H1 (cell line): ENCODE results near the gene PER2.

Experiments
- BRCA1 ChIP-seq: IDR thresholded peaks from 2 replicates; pipeline ENCODE4 v1.6.1; 2012; ENCODE audit warnings: low read depth, low read length, improper control_type of control experiment
- CEBPB ChIP-seq: IDR thresholded peaks from 2 replicates; pipeline ENCODE4 v1.6.1; 2012; ENCODE audit warnings: low read depth, low read length
- EP300 ChIP-seq, 2 experiments: IDR thresholded peaks; 1 replicate in 1 of 2; 2 replicates in 1 of 2; pipeline ENCODE4 v1.6.1; 2011 to 2012; ENCODE audit warnings: low read depth in 2 of 2, low read length in 2 of 2, mild to moderate bottlenecking in 2 of 2, borderline replicate concordance in 1 of 2, inconsistent platforms in 1 of 2, moderate library complexity in 1 of 2
- JUN ChIP-seq: IDR thresholded peaks from 2 replicates; pipeline ENCODE4 v1.6.1; 2011; ENCODE audit warnings: low read depth, mild to moderate bottlenecking, improper control_type of control experiment, low read length
- POLR2A ChIP-seq, 2 experiments: IDR thresholded peaks; 1 replicate in 1 of 2; 2 replicates in 1 of 2; pipeline ENCODE4 v1.6.1; 2011; ENCODE audit warnings: low read depth in 2 of 2, low read length in 2 of 2, mild to moderate bottlenecking in 2 of 2; ENCODE audit errors: control extremely low read depth in 1 of 2
- RAD21 ChIP-seq, 2 experiments: IDR thresholded peaks in 1 of 2; conservative IDR thresholded peaks in 1 of 2; 2 replicates each; pipeline ENCODE4 v1.6.1; 2011; ENCODE audit warnings: low read depth in 2 of 2, low read length in 2 of 2, improper control_type of control experiment in 1 of 2, inconsistent platforms in 1 of 2, mild to moderate bottlenecking in 1 of 2, moderate library complexity in 1 of 2
- SUZ12 ChIP-seq: fragments of 200-600 bp; sonication (generic); IDR thresholded peaks from 2 replicates; pipeline ENCODE4 v1.6.1; 2012; ENCODE audit warnings: mild to moderate bottlenecking, inconsistent platforms, low read length, moderate library complexity, mixed read lengths
- TAF1 ChIP-seq: IDR thresholded peaks from 2 replicates; pipeline ENCODE4 v1.6.1; 2011; ENCODE audit warnings: mild to moderate bottlenecking, low read depth, low read length
- TF ChIP-seq, protein P1 (sequence below), 3 experiments: IDR thresholded peaks; 1 replicate in 2 of 3; 2 replicates in 1 of 3; pipeline versions ENCODE4 v1.5.1 to v1.6.1; 2011; ENCODE audit warnings: low read length in 3 of 3, mild to moderate bottlenecking in 3 of 3, inconsistent platforms in 2 of 3, low read depth in 1 of 3, moderate library complexity in 1 of 3; ENCODE audit not compliant: insufficient read depth in 1 of 3; ENCODE audit errors: control extremely low read depth in 1 of 3

DNA sequence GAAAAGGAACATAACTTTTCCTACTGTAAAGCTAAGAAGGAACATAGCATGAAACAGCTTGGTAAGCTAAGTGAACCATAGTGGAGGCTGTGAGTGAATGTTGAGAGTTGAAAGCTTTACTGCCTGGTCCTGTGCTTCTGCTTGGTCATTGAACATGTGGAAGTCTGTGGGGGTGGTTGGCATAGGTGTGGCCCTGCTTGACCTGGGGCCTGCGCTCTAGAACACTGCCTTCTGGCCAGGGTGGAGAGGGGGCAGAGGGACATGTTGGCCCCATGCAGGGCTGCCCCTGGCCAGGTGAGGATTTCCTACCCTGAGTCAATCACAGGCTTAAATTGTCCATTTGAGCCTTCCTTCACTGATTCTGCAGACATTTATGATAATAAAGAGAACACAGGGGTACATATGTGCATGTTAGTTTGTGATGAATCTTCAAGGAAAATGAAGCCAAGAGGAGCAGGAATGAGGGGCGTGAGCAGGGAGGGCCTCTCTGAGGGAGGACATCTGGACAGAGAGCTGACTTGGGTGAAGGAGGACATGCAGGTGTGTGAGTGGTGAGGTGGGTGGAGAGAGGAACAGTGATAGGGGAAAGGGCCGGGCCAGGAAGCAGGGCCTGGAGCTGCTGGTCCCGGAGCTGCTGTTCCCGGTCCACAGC lies 48.5 kb upstream of the PER2 start:
- no peak for TF ChIP-seq POLR2A (IDR thresholded peaks at IDR 0.05; ENCODE audit: control extremely low read depth in 1 of 2, low read depth in 2 of 2, low read length in 2 of 2)
- TF ChIP-seq, protein P1, sequence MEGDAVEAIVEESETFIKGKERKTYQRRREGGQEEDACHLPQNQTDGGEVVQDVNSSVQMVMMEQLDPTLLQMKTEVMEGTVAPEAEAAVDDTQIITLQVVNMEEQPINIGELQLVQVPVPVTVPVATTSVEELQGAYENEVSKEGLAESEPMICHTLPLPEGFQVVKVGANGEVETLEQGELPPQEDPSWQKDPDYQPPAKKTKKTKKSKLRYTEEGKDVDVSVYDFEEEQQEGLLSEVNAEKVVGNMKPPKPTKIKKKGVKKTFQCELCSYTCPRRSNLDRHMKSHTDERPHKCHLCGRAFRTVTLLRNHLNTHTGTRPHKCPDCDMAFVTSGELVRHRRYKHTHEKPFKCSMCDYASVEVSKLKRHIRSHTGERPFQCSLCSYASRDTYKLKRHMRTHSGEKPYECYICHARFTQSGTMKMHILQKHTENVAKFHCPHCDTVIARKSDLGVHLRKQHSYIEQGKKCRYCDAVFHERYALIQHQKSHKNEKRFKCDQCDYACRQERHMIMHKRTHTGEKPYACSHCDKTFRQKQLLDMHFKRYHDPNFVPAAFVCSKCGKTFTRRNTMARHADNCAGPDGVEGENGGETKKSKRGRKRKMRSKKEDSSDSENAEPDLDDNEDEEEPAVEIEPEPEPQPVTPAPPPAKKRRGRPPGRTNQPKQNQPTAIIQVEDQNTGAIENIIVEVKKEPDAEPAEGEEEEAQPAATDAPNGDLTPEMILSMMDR (IDR thresholded peaks at IDR 0.05; ENCODE audit: control extremely low read depth in 1 of 3, insufficient read depth in 1 of 3, low read depth in 1 of 3, low read length in 3 of 3): no peak
- no peak for TF ChIP-seq RAD21 (IDR thresholded peaks at IDR 0.05 in 1 of 2, conservative IDR thresholded peaks at IDR 0.05 in 1 of 2; ENCODE audit: low read depth in 2 of 2, low read length in 2 of 2)
- no peak for TF ChIP-seq CEBPB
- no peak for TF ChIP-seq JUN
- no peak for TF ChIP-seq SUZ12
- TF ChIP-seq TAF1: no peak
- no peak for TF ChIP-seq EP300 (IDR thresholded peaks at IDR 0.05; ENCODE audit: borderline replicate concordance in 1 of 2, low read depth in 2 of 2, low read length in 2 of 2)
- TF ChIP-seq BRCA1: no peak
